ENCODE results near the gene TLK1. TPM values are rescaled to one million over a fixed set of nuclear protein-coding genes. Genes with fewer than 3 reads are reported as not detected.

The TLK1 gene
- total and polyA plus RNA-seq, 9 of the 15 experiments (the other 6 are each of a cell fraction or from before 2014, with no cell fraction given), result 20.2 to 101 (median 40.5) TPM

DNA sequence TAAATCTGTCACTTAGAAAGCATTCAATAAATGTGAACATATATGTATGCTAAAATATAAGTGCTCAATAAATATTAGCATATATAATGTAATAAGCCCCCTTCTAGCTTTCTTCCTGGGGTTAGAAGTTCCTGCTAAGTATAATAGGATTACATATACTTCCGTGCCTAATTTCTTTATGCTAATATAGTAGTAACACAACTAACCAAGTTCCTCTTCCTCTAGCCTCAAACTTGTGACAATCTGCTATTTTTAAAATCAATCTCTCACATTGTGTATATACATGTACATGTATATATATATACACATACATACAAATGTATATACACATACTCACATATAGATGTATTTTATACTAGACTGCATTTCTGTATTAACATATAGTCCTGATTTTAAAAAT, 32.2 kb downstream of the TLK1 start:
- no peaks in the 10 kb centered on the region for H3K9me3 ChIP-seq (replicated peaks; ENCODE audit: control insufficient read depth, insufficient read depth, low read depth, low read length)
- 88% methylated on average over 1 of the region's 1 CpG for WGBS (ENCODE audit: insufficient coverage, low coverage, missing lambda C conversion rate)
- H3K4me3 ChIP-seq, result no peak overlapping the region
- FAIRE-seq (no peak), ATAC-seq (no peak), DNase-seq (ENCODE audit: extremely low read depth in 1 of 4, low spot score in 3 of 4) (no peak)
- peaks cover 4 to 5% of the 10 kb centered on the region in 2 experiments; a peak in 3 of 5 replicates for H3K4me1 ChIP-seq (replicated peaks in 1 of 2; ENCODE audit: control insufficient read depth in 2 of 2, insufficient read depth in 2 of 2, low read length in 2 of 2)
- no peak overlapping the region for H2AFZ ChIP-seq (ENCODE audit: low read depth, low read length)
- ChIA-PET POLR2A (interaction anchor here (0.9 to 2.1 kb wide), 2 partner anchors 13 to 42 kb away, joined by 3 to 8 read pairs; no protein-coding TSS in a partner anchor), CTCF (ENCODE audit: low intra/inter-chr PET ratio) (no interaction called here)
- in situ Hi-C loops (cut with MboI) (no loop called here), intact Hi-C loops (cut with micrococcal nuclease) (no loop called here)
- H3K4me2 ChIP-seq (ENCODE audit: insufficient read depth, low read length), result no peak overlapping the region
- no TSS peak for BruUV-seq (replicated peaks)
- no peak overlapping the region for H3K27ac ChIP-seq (ENCODE audit: extremely low read depth, low read depth, low read length)
- no peak overlapping the region for H3K9ac ChIP-seq (ENCODE audit: insufficient read depth in 1 of 2, low read depth in 2 of 2, low read length in 2 of 2)
- no peaks in the 10 kb centered on the region for H3K9me1 ChIP-seq (ENCODE audit: control insufficient read depth, insufficient read depth, low read length)
- peaks cover 100% of the 10 kb centered on the region for H3K79me2 ChIP-seq (ENCODE audit: control insufficient read depth, insufficient read depth, low read length)
- no peaks in the 10 kb centered on the region; the same call in 1 of the 2 replicates for H4K20me1 ChIP-seq (replicated peaks; ENCODE audit: control insufficient read depth, insufficient read depth, low read length)
- H3K36me3 ChIP-seq (ENCODE audit: control insufficient read depth, insufficient read depth, low read length), result no peaks in the 10 kb centered on the region; the same call in 2 of the 3 replicates
- H3K27me3 ChIP-seq (ENCODE audit: control insufficient read depth in 2 of 2, insufficient read depth in 2 of 2, low read length in 2 of 2), result no peaks in the 10 kb centered on the region
- TF ChIP-seq ZNF197 (CRISPR knock-in tag; IDR thresholded peaks at IDR 0.05; ENCODE audit: low read depth) (no peak), TARDBP (IDR thresholded peaks at IDR 0.05) (no peak), CAMTA2 (CRISPR knock-in tag; conservative IDR thresholded peaks at IDR 0.05) (no peak), CHCHD3 (CRISPR knock-in tag; IDR thresholded peaks at IDR 0.05) (no peak), ZNF143 (CRISPR knock-in tag; IDR thresholded peaks at IDR 0.05) (no peak), KDM4B (IDR thresholded peaks at IDR 0.05; ENCODE audit: borderline replicate concordance in 2 of 2, low read depth in 1 of 2) (no peak), SMAD1 (IDR thresholded peaks at IDR 0.05; ENCODE audit: low read depth, low read length, partially characterized antibody) (no peak), BCL6 (CRISPR knock-in tag; IDR thresholded peaks at IDR 0.05) (no peak), SUPT5H (IDR thresholded peaks at IDR 0.05) (no peak)
- TF ChIP-seq, protein P1, sequence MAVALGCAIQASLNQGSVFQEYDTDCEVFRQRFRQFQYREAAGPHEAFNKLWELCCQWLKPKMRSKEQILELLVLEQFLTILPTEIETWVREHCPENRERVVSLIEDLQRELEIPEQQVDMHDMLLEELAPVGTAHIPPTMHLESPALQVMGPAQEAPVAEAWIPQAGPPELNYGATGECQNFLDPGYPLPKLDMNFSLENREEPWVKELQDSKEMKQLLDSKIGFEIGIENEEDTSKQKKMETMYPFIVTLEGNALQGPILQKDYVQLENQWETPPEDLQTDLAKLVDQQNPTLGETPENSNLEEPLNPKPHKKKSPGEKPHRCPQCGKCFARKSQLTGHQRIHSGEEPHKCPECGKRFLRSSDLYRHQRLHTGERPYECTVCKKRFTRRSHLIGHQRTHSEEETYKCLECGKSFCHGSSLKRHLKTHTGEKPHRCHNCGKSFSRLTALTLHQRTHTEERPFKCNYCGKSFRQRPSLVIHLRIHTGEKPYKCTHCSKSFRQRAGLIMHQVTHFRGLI (CRISPR knock-in tag; IDR thresholded peaks at IDR 0.05), result no peak
- TF ChIP-seq, protein P2, sequence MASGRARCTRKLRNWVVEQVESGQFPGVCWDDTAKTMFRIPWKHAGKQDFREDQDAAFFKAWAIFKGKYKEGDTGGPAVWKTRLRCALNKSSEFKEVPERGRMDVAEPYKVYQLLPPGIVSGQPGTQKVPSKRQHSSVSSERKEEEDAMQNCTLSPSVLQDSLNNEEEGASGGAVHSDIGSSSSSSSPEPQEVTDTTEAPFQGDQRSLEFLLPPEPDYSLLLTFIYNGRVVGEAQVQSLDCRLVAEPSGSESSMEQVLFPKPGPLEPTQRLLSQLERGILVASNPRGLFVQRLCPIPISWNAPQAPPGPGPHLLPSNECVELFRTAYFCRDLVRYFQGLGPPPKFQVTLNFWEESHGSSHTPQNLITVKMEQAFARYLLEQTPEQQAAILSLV (tag; IDR thresholded peaks at IDR 0.05), result no peak
- TF ChIP-seq, protein P3, sequence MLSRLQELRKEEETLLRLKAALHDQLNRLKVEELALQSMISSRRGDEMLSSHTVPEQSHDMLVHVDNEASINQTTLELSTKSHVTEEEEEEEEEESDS (CRISPR knock-in tag; IDR thresholded peaks at IDR 0.05), result no peak

Data from K562 (cell line).